Measurements from ENCODE around the gene TGFBR3. TPM values are rescaled to one million over a fixed set of nuclear protein-coding genes. Genes with fewer than 3 reads are reported as not detected.

The TGFBR3 gene
- total and polyA plus RNA-seq, 2 of the 13 experiments (the other 11 are each of a cell fraction or from before 2014, with no cell fraction given): 76.5 to 195 TPM

- TF ChIP-seq HNF4A (CRISPR knock-in tag; IDR thresholded peaks at IDR 0.05): no peak; the same call in 1 of the 2 replicates
- TF ChIP-seq RFX5 (IDR thresholded peaks at IDR 0.05; ENCODE audit: low read depth, low read length): no peak
- no peak for TF ChIP-seq SNAPC4 (CRISPR knock-in tag; IDR thresholded peaks at IDR 0.05)
- TF ChIP-seq ZNF543 (CRISPR knock-in tag; IDR thresholded peaks at IDR 0.05): 0 out of 2 replicates have a peak, but pooled peaks have one; percentile 33
- TF ChIP-seq CEBPB (IDR thresholded peaks at IDR 0.05; ENCODE audit: borderline replicate concordance, low read depth, low read length): no peak
- no peak for TF ChIP-seq IKZF4 (CRISPR knock-in tag; IDR thresholded peaks at IDR 0.05; ENCODE audit: borderline replicate concordance, low read depth, not compliant biosample characterization)
- TF ChIP-seq ETS1 (CRISPR knock-in tag; IDR thresholded peaks at IDR 0.05): no peak
- TF ChIP-seq MYPOP (CRISPR knock-in tag; IDR thresholded peaks at IDR 0.05): no peak
- no peak for TF ChIP-seq HINFP (CRISPR knock-in tag; IDR thresholded peaks at IDR 0.05; ENCODE audit: low read depth)
- TF ChIP-seq CBX5 (CRISPR knock-in tag; IDR thresholded peaks at IDR 0.05; ENCODE audit: borderline replicate concordance): no peak
Observed at GRCh38 chr1:91827459-91828321, 58.3 kb downstream of the TGFBR3 start (continued).
